Measurements from ENCODE around the gene PITX1. TPM values are rescaled to one million over a fixed set of nuclear protein-coding genes. Genes with fewer than 3 reads are reported as not detected.
"Not testable (repeated sequence)": the region's sequence is repeated elsewhere in the genome, so short reads cannot be mapped to it uniquely, and the experiment has no call there.

The PITX1 gene
- 0.35 and 4.6 TPM in 2 replicates for total RNA-seq (2014; rRNA removed; shearing (Covaris generic); ENCODE audit: low replicate concordance)

DNA sequence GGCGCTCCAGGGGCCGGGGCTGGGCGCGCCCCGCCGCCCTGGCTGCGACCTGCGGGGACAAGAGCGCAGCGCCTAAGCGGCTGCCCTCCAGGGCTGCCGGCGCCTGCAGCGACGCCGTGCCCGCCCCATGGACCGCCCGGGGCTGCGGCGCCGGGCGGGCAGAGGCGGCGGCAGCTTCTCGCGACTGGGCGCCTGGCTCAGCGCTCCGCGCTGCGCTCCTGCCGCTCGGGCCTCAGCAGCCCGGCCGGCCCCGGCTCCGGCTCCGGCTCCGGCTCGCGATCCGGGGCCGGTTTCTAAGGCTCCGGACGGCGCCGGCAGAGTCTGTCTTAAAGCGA lies at the start of gene PITX1:
Gene PITX1, minus strand, starts transcription at position 328 of the 335 bp plus-strand sequence. CDS start 347 bp downstream, outside the sequence.
- in situ Hi-C loops (cut with HindIII; ENCODE audit: low pct_unique_long_range_greater_than_20kb, low sequenced_read_pairs), result no loop called here

DNA sequence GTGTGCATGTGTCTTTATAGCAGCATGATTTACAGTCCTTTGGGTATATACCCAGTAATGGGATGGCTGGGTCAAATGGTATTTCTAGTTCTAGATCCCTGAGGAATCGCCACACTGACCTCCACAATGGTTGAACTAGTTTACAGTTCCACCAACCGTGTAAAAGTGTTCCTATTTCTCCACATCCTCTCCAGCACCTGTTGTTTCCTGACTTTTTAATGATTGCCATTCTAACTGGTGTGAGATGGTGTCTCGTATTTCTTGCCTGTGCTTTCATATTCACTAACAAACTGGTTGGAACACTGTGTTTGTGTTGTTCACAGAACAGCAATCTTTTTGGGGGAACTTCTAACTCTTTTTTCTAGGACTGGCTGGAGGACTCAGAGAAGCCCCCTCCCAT lies 49.3 kb upstream of the PITX1 start:
- DNase-seq (ENCODE audit: low read depth); in situ Hi-C loops (cut with HindIII; ENCODE audit: low pct_unique_long_range_greater_than_20kb, low sequenced_read_pairs): not testable (repeated sequence)

More for the DNA sequence above, at the start of gene PITX1:
- DNase-seq (ENCODE audit: low read depth), result peak; percentile 26

DNA sequence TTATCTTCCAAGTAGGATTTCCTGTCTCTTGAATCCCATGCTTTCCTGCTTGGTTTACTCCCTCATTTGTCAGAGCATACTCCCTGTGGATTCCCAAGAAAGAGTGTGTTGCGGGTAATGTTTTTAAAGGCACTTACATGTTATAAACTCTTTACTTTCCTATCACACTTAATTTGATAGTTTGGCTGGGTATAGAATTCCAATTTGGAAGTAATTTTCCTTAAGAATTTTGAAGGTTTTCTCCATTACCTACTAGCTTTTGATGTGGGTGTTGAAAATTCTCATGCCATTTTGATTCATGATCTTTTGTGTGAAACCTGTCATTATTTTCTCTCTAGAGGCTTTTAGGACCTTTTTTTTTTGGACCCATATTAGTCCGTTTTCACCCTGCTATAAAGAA lies 47.2 kb upstream of the PITX1 start:
- no peak for DNase-seq (ENCODE audit: low read depth)
- in situ Hi-C loops (cut with HindIII; ENCODE audit: low pct_unique_long_range_greater_than_20kb, low sequenced_read_pairs), result no loop called here

DNA sequence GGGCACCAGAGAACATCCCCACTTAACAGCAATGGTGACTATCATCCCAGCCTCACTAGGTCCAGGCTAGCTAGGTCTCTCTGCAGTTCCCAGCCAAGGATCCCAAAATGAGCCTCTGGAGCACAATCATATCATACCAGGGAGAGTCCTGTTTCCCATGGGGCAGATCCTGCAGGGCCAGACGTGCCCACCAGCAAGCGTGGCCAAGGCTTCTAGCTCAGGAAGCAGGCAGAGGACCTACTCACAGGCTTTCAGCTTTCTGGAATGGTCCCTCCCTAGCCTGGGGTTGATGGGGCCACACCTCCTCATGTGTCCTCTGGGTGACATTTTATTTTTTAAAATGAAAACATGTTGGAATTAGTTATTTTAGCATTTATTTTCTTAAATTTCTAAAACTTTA lies 45.7 kb upstream of the PITX1 start:
- in situ Hi-C loops (cut with HindIII; ENCODE audit: low pct_unique_long_range_greater_than_20kb, low sequenced_read_pairs), result no loop called here
- DNase-seq (ENCODE audit: low read depth), result no peak

GRCh38 chr5:135079099-135079681 lies 45.2 kb upstream of the PITX1 start:
- in situ Hi-C loops (cut with HindIII; ENCODE audit: low pct_unique_long_range_greater_than_20kb, low sequenced_read_pairs), result no loop called here
- no peak for DNase-seq (ENCODE audit: low read depth)

DNA sequence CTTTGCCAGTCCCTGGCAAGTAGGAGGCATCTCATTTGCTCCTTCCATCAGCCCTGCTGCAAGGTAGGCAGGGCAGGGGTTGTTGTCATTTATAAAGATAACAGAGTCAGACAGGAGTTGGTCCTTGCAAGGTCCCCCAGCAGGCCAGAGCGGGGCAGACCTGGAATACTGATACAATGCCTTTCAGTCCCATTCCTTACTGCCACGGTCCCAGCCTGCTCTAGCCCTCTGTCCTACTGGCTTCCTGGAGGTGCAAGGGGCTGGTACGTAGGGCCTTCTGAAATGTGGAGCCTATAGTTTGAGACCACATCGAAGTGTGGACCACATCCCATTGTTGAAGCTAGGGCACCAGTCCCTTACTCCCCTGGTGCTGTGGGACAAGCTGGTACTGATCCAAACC lies 42.8 kb upstream of the PITX1 start:
- no peak for DNase-seq (ENCODE audit: low read depth)
- in situ Hi-C loops (cut with HindIII; ENCODE audit: low pct_unique_long_range_greater_than_20kb, low sequenced_read_pairs), result no loop called here

DNA sequence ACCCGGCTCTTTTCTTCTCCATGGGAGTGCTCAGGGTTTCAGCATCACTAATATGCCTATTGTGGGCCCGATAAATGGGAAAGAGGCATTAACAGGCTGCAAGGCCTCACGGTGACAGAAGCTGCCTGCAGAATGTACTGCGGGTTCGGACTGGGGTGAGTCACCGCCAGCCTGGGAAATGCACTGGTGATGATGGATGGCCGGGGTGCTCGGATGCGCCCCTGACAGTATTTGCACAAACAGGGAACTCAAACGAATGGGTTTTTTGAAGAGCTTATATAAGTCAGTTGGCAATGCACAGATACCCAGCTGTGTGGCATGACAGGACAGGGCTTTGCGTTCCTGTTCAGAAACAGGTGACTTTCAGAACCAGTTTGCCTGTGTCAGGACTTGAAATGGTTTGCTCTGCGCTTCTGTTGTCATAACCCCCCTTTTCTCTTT lies 42.0 kb upstream of the PITX1 start:
- in situ Hi-C loops (cut with HindIII; ENCODE audit: low pct_unique_long_range_greater_than_20kb, low sequenced_read_pairs), result no loop called here
- DNase-seq (ENCODE audit: low read depth), result no peak

- in situ Hi-C loops (cut with HindIII; ENCODE audit: low pct_unique_long_range_greater_than_20kb, low sequenced_read_pairs), result no loop called here
Measured at GRCh38 chr5:135075621-135076020, 41.6 kb upstream of the PITX1 start.

GRCh38 chr5:135073761-135074345 lies 39.8 kb upstream of the PITX1 start:
- DNase-seq (ENCODE audit: low read depth), result no peak

More at GRCh38 chr5:135075621-135076020, 41.6 kb upstream of the PITX1 start:
- no peak for DNase-seq (ENCODE audit: low read depth)

GRCh38 chr5:135072387-135073281 lies 38.6 kb upstream of the PITX1 start:
- in situ Hi-C loops (cut with HindIII; ENCODE audit: low pct_unique_long_range_greater_than_20kb, low sequenced_read_pairs), result no loop called here
- DNase-seq (ENCODE audit: low read depth), result no peak

More at GRCh38 chr5:135073761-135074345, 39.8 kb upstream of the PITX1 start:
- in situ Hi-C loops (cut with HindIII; ENCODE audit: low pct_unique_long_range_greater_than_20kb, low sequenced_read_pairs), result no loop called here

GRCh38 chr5:135071311-135071710 lies 37.3 kb upstream of the PITX1 start:
- no peak for DNase-seq (ENCODE audit: low read depth)
- in situ Hi-C loops (cut with HindIII; ENCODE audit: low pct_unique_long_range_greater_than_20kb, low sequenced_read_pairs), result no loop called here

DNA sequence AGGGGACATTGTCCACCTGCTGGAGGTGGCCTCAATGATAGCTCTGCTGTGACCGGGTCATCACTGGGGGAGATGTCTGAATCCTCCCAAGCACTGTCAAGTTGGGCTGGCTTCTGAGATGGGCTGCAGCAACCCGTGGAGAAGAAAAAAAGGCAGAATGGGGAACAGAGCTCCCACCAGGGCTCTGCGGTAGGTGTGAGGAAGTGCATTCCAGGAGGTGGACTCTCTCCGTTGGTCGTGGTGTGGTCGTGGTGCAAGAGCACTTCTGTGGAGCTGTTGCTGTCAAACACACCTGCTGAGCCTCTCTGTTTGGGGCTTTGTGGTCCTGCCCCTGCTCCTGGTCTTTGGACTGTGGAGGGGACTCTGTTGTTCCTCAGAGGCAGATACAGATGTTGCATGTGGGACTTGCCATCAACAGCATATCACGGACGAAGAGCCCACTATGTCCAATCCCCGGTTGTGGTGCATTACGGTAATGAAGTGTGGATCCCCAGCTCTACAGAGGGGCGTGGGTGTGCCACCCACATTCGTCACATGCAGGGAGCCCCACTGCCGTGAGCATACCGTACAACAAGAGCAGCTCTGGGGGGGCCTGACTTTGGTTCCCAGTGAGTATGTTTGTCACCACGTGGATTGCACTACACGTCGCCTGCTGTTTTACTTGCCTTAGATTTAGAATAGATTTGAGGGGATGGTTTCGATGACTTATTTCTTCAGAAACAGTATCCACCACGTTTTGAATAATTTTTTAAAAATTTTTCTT lies 36.0 kb upstream of the PITX1 start:
- DNase-seq (ENCODE audit: low read depth), result no peak
- in situ Hi-C loops (cut with HindIII; ENCODE audit: low pct_unique_long_range_greater_than_20kb, low sequenced_read_pairs), result no loop called here

- in situ Hi-C loops (cut with HindIII; ENCODE audit: low pct_unique_long_range_greater_than_20kb, low sequenced_read_pairs), result no loop called here
- no peak for DNase-seq (ENCODE audit: low read depth)
Measured at GRCh38 chr5:135069016-135069770, 35.2 kb upstream of the PITX1 start.

DNA sequence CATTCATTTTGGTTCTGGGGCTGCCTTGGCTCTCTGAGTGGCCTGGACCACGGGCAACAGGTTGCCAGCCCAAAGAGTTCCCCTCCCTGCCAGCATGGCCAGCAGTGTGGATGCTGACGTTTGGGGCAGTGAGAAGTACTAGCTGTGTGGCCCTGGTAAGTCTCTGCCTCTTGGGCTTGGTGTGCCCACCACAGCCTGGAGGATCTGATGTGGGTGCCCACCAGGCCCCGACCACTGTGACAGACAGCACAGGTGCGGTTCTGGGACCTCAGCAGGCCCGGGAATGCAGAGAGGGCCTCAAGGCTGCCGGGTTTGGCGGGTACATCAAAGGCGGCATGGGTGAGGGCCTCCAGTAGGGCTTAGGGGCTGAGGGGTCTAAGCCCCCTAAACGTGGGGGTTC lies 33.6 kb upstream of the PITX1 start:
- in situ Hi-C loops (cut with HindIII; ENCODE audit: low pct_unique_long_range_greater_than_20kb, low sequenced_read_pairs), result no loop called here
- DNase-seq (ENCODE audit: low read depth), result no peak

DNA sequence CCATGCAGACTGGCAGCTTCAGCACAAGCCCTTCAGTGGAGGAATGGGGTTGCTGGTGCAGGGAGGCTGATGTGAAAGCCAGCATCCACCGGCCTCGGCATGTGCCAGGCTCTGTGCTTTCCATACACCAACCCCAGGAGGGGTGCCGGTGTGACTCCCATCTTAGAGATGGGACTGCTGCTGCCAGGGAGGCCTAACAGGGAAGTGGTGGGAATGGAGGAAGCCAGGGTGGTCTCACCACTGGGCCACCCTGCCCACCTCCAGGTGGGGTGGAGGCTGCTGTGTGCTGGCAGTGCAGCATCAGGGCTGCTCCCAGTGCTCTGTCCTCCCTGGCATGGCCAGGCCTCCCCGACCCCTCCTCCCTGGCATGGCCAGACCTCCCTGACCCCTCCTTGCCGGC lies 32.8 kb upstream of the PITX1 start:
- in situ Hi-C loops (cut with HindIII; ENCODE audit: low pct_unique_long_range_greater_than_20kb, low sequenced_read_pairs), result no loop called here
- no peak for DNase-seq (ENCODE audit: low read depth)

- in situ Hi-C loops (cut with HindIII; ENCODE audit: low pct_unique_long_range_greater_than_20kb, low sequenced_read_pairs), result no loop called here
- no peak for DNase-seq (ENCODE audit: low read depth)
Measured at GRCh38 chr5:135065306-135066265, 31.6 kb upstream of the PITX1 start.

DNA sequence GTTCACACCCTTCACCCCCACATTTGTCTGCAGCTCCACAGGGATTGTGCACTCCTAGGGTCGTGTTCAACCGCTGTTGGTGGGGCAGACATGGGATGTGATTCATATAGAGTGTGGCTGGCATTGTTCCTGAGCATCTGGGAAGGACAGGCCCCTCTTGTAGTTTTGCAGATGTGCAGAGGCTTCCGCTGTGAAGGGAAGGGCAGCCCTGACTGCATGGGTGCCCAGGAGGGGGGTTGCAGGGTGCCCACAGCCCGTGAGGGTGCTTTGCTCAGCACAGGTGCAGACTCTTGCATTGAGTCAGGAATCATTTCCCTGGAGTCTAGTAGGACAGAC lies 30.2 kb upstream of the PITX1 start:
- no peak for DNase-seq (ENCODE audit: low read depth)
- in situ Hi-C loops (cut with HindIII; ENCODE audit: low pct_unique_long_range_greater_than_20kb, low sequenced_read_pairs), result no loop called here

Measured in Caki2 (cell line).